ENCODE measurements around the gene FCF1. TPM values are rescaled to one million over a fixed set of nuclear protein-coding genes. Genes with fewer than 3 reads are reported as not detected.

Gene FCF1
- total and polyA plus RNA-seq, 2 of the 13 experiments (the other 11 are each of a cell fraction or from before 2014, with no cell fraction given), result 31.0 to 44.4 TPM

GRCh38 chr14:74763803-74764531 lies 51.0 kb downstream of the FCF1 start (continued):
- TF ChIP-seq RNF219 (CRISPR knock-in tag; IDR thresholded peaks at IDR 0.05) (no peak), ZNF589 (CRISPR knock-in tag; conservative IDR thresholded peaks at IDR 0.05) (0 out of 2 replicates have a peak, but pooled peaks have one; percentile 31), MXD4 (CRISPR knock-in tag; IDR thresholded peaks at IDR 0.05) (no peak), DR1 (CRISPR knock-in tag; IDR thresholded peaks at IDR 0.05) (no peak), ASH2L (IDR thresholded peaks at IDR 0.05; ENCODE audit: insufficient read length, low read depth, low read length) (peak; percentile 1), ZNF710 (CRISPR knock-in tag; IDR thresholded peaks at IDR 0.05; ENCODE audit: borderline replicate concordance) (no peak), GMEB1 (CRISPR knock-in tag; IDR thresholded peaks at IDR 0.05; ENCODE audit: borderline replicate concordance) (no peak), ZFX (CRISPR knock-in tag; IDR thresholded peaks at IDR 0.05; ENCODE audit: low read depth) (no peak), PRMT3 (CRISPR knock-in tag; IDR thresholded peaks at IDR 0.05; ENCODE audit: borderline replicate concordance, low read depth) (no peak), HNRNPUL1 (IDR thresholded peaks at IDR 0.05; ENCODE audit: low read depth, low read length) (no peak), ZNF605 (CRISPR knock-in tag; IDR thresholded peaks at IDR 0.05) (no peak), TMF1 (CRISPR knock-in tag; IDR thresholded peaks at IDR 0.05; ENCODE audit: low read depth) (no peak), HNF4A (CRISPR knock-in tag; IDR thresholded peaks at IDR 0.05) (no peak), RBM39 (IDR thresholded peaks at IDR 0.05; ENCODE audit: low read depth, low read length, poor library complexity, severe bottlenecking) (peak; percentile 8), ZNF687 (CRISPR knock-in tag; IDR thresholded peaks at IDR 0.05) (0 out of 2 replicates have a peak, but pooled peaks have one; percentile 2), TARDBP (CRISPR knock-in tag; IDR thresholded peaks at IDR 0.05) (no peak), ZNF232 (CRISPR knock-in tag; IDR thresholded peaks at IDR 0.05; ENCODE audit: borderline replicate concordance) (no peak), ZNF530 (CRISPR knock-in tag; IDR thresholded peaks at IDR 0.05; ENCODE audit: low read depth) (no peak), NR1H2 (CRISPR knock-in tag; IDR thresholded peaks at IDR 0.05; ENCODE audit: borderline replicate concordance, low read depth) (no peak)
